Suprapubic skin (tissue), 4 donors: Measurements from ENCODE around the gene IRF2BP2. TPM values are rescaled to one million over a fixed set of nuclear protein-coding genes. Genes with fewer than 3 reads are reported as not detected.
"Not testable (repeated sequence)": the region's sequence is repeated elsewhere in the genome, so short reads cannot be mapped to it uniquely, and the experiment has no call there.

Experiments
- DNase-seq, 2 donors: peaks; one replicate each; pipeline ENCODE4 v3.0.0-alpha.2; 2019; ENCODE audit warnings: low spot score in 2 of 2
- H3K27ac ChIP-seq: fragments of 200-600 bp; sonication (generic); one replicate; pipeline ENCODE4 v1.5.1; 2019
- H3K27me3 ChIP-seq: fragments of 200-600 bp; sonication (generic); one replicate; pipeline ENCODE4 v1.5.1; 2019
- H3K36me3 ChIP-seq: fragments of 200-600 bp; sonication (generic); one replicate; pipeline ENCODE4 v1.5.1; 2019
- H3K4me1 ChIP-seq: fragments of 200-600 bp; sonication (generic); one replicate; pipeline ENCODE4 v1.5.1; 2019
- H3K4me3 ChIP-seq: fragments of 200-600 bp; sonication (generic); one replicate; pipeline ENCODE4 v1.5.1; 2019; ENCODE audit warnings: mild to moderate bottlenecking
- H3K9me3 ChIP-seq: fragments of 200-600 bp; sonication (generic); one replicate; pipeline ENCODE4 v1.5.1; 2019
- CTCF ChIP-seq, 2 donors: fragments of 200-600 bp in 1 of 2; fragments of 450-650 bp in 1 of 2; sonication (generic) in 1 of 2; IDR thresholded peaks; one replicate each; pipeline ENCODE4 v1.5.1; 2016 to 2019; ENCODE audit warnings: antibody characterized with exemption in 2 of 2, mild to moderate bottlenecking in 1 of 2, moderate library complexity in 1 of 2
- EP300 ChIP-seq: sonication (generic); formaldehyde crosslinking; IDR thresholded peaks from one replicate; pipeline ENCODE4 v1.6.1; 2017; ENCODE audit warnings: antibody characterized with exemption
- POLR2A ChIP-seq, 2 donors: fragments of 450-650 bp; IDR thresholded peaks; one replicate each; pipeline ENCODE4 v1.6.1; 2017; ENCODE audit warnings: antibody characterized with exemption in 2 of 2, mild to moderate bottlenecking in 2 of 2, moderate library complexity in 2 of 2
- POLR2AphosphoS5 ChIP-seq, 3 donors: sonication (generic); formaldehyde crosslinking; IDR thresholded peaks; one replicate each; pipeline ENCODE4 v1.6.1; 2017; ENCODE audit warnings: antibody characterized with exemption in 3 of 3
- WGBS: methylation state at CpG from one replicate; pipeline ENCODE4 v1.1.5; 2018; 5-methylcytosine and 5-hydroxymethylcytosine counted together
- total RNA-seq, 4 donors: library from RNA; depleted of rRNA; stranded (reverse); fragments of >200 nt; gene quantifications; one replicate each; pipeline ENCODE4 v1.1.0, GENCODE V29; 2016

Gene IRF2BP2
- total RNA-seq, 4 donors from 2014 or later = 129 to 195 (median 159) TPM

- TF ChIP-seq POLR2AphosphoS5 (IDR thresholded peaks at IDR 0.05) (no peak), EP300 (no peak), POLR2A (IDR thresholded peaks at IDR 0.05) (no peak), CTCF (IDR thresholded peaks at IDR 0.05) (no peak)
- no peak overlapping the region for H3K4me3 ChIP-seq
- H3K36me3 ChIP-seq = no peaks in the 10 kb centered on the region
- H3K4me1 ChIP-seq = peaks cover 25% of the 10 kb centered on the region
- no peaks in the 10 kb centered on the region for H3K27me3 ChIP-seq
- DNase-seq = no peak
- H3K27ac ChIP-seq = no peak overlapping the region
- WGBS = 87% methylated on average over 2 of the region's 2 CpGs
- H3K9me3 ChIP-seq = no peaks in the 10 kb centered on the region
Measured at GRCh38 chr1:234595899-234596298, 14.1 kb downstream of the IRF2BP2 start.

GRCh38 chr1:234594575-234594974 lies 15.4 kb downstream of the IRF2BP2 start:
- DNase-seq, H3K27me3 ChIP-seq, H3K9me3 ChIP-seq, H3K27ac ChIP-seq, H3K4me3 ChIP-seq, H3K36me3 ChIP-seq: not testable (repeated sequence)
- WGBS = 89% methylated on average over 4 of the region's 4 CpGs
- H3K4me1 ChIP-seq = peaks cover 23% of the 10 kb centered on the region

- no peak for TF ChIP-seq EP300
- no peak for TF ChIP-seq POLR2A (IDR thresholded peaks at IDR 0.05)
- TF ChIP-seq POLR2AphosphoS5 (IDR thresholded peaks at IDR 0.05) = no peak
- no peak for TF ChIP-seq CTCF (IDR thresholded peaks at IDR 0.05)
Measured at GRCh38 chr1:234593771-234594504, 16.0 kb downstream of the IRF2BP2 start.

GRCh38 chr1:234593109-234593508 lies 16.9 kb downstream of the IRF2BP2 start:
- H3K27me3 ChIP-seq = no peaks in the 10 kb centered on the region
- WGBS = 91% methylated on average over 7 of the region's 7 CpGs
- H3K4me3 ChIP-seq = no peak overlapping the region
- no peak for DNase-seq
- peaks cover 19% of the 10 kb centered on the region for H3K4me1 ChIP-seq
- no peaks in the 10 kb centered on the region for H3K9me3 ChIP-seq
- no peaks in the 10 kb centered on the region for H3K36me3 ChIP-seq
- no peak for TF ChIP-seq POLR2AphosphoS5 (IDR thresholded peaks at IDR 0.05)
- TF ChIP-seq CTCF (IDR thresholded peaks at IDR 0.05) = no peak
- TF ChIP-seq POLR2A (IDR thresholded peaks at IDR 0.05) = no peak
- no peak for TF ChIP-seq EP300
- no peak overlapping the region for H3K27ac ChIP-seq

More at GRCh38 chr1:234593771-234594504, 16.0 kb downstream of the IRF2BP2 start:
- no peak for DNase-seq
- no peak overlapping the region for H3K4me3 ChIP-seq
- peaks cover 21% of the 10 kb centered on the region for H3K4me1 ChIP-seq
- H3K36me3 ChIP-seq = no peaks in the 10 kb centered on the region
- no peaks in the 10 kb centered on the region for H3K9me3 ChIP-seq
- no peaks in the 10 kb centered on the region for H3K27me3 ChIP-seq
- 98% methylated on average over 6 of the region's 6 CpGs for WGBS
- no peak overlapping the region for H3K27ac ChIP-seq

GRCh38 chr1:234592240-234592639 lies 17.7 kb downstream of the IRF2BP2 start:
- TF ChIP-seq CTCF (IDR thresholded peaks at IDR 0.05) = no peak
- TF ChIP-seq POLR2AphosphoS5 (IDR thresholded peaks at IDR 0.05) = no peak
- no peak for TF ChIP-seq POLR2A (IDR thresholded peaks at IDR 0.05)
- TF ChIP-seq EP300 = no peak
- Histone ChIP-seq H3K27ac (no peak overlapping the region), H3K27me3 (no peaks in the 10 kb centered on the region), H3K4me3 (no peak overlapping the region), H3K9me3 (no peaks in the 10 kb centered on the region), H3K4me1 (peaks cover 19% of the 10 kb centered on the region), H3K36me3 (no peaks in the 10 kb centered on the region)
- no peak for DNase-seq
- WGBS = 97% methylated on average over 5 of the region's 5 CpGs
